GOT3 (cell line): ENCODE measurements around the gene SMIM14.
"Not testable (repeated sequence)": the region's sequence is repeated elsewhere in the genome, so short reads cannot be mapped to it uniquely, and the experiment has no call there.

Experiments
- DNase-seq: peaks from one replicate; lab custom pipeline; 2025; ENCODE audit warnings: mixed read lengths; lab: John Stamatoyannopoulos, UW

The SMIM14 gene

GRCh38 chr4:39638354-39639239, at the start of gene SMIM14:
SMIM14 (minus strand) TSS chr4:39638865; CDS start chr4:39605145, 33,720 bp downstream.
- DNase-seq, result peak; percentile 94

- DNase-seq, result no peak
These were observed 48.3 kb upstream of the SMIM14 start for GRCh38 chr4:39687014-39687413.

- DNase-seq, result no peak
These were observed 47.3 kb upstream of the SMIM14 start for GRCh38 chr4:39685990-39686389.

GRCh38 chr4:39682138-39682537, 43.5 kb upstream of the SMIM14 start:
- no peak for DNase-seq

GRCh38 chr4:39681003-39681402, 42.3 kb upstream of the SMIM14 start:
- DNase-seq, result not testable (repeated sequence)

- not testable (repeated sequence) for DNase-seq
These were observed 37.0 kb upstream of the SMIM14 start for GRCh38 chr4:39675681-39676080.

GRCh38 chr4:39670296-39670695, 31.6 kb upstream of the SMIM14 start:
- DNase-seq, result not testable (repeated sequence)

- no peak for DNase-seq
These were observed 30.2 kb upstream of the SMIM14 start for GRCh38 chr4:39668887-39669286.

- no peak for DNase-seq
These were observed 29.0 kb upstream of the SMIM14 start for GRCh38 chr4:39667706-39668105.

- DNase-seq, result no peak
These were observed 26.4 kb upstream of the SMIM14 start for GRCh38 chr4:39664828-39665731.

- DNase-seq, result no peak
These were observed 24.0 kb upstream of the SMIM14 start for GRCh38 chr4:39662683-39663082.

GRCh38 chr4:39660757-39661156, 22.1 kb upstream of the SMIM14 start:
- DNase-seq, result no peak

- DNase-seq, result no peak
These were observed 21.4 kb upstream of the SMIM14 start for GRCh38 chr4:39660045-39660444.

- no peak for DNase-seq
These were observed 20.1 kb upstream of the SMIM14 start for GRCh38 chr4:39658756-39659155.

GRCh38 chr4:39657465-39657864, 18.8 kb upstream of the SMIM14 start:
- no peak for DNase-seq

- not testable (repeated sequence) for DNase-seq
These were observed 18.0 kb upstream of the SMIM14 start for GRCh38 chr4:39656638-39657037.

- DNase-seq, result no peak
These were observed 17.2 kb upstream of the SMIM14 start for GRCh38 chr4:39655876-39656275.

GRCh38 chr4:39655211-39655610, 16.5 kb upstream of the SMIM14 start:
- no peak for DNase-seq

GRCh38 chr4:39651586-39651985, 12.9 kb upstream of the SMIM14 start:
- DNase-seq, result not testable (repeated sequence)

- DNase-seq, result no peak
These were observed 11.1 kb upstream of the SMIM14 start for GRCh38 chr4:39649639-39650265.

GRCh38 chr4:39648827-39649558, 10.3 kb upstream of the SMIM14 start:
- no peak for DNase-seq

GRCh38 chr4:39648213-39648612, 9.5 kb upstream of the SMIM14 start:
- no peak for DNase-seq
